NCI-H1436 (cell line): ENCODE measurements around the gene RAX.

Experiments
- DNase-seq: peaks from one replicate; lab custom pipeline; 2025; lab: John Stamatoyannopoulos, UW

RAX gene

GRCh38 chr18:59272891-59273758, at the start of gene RAX:
Gene RAX, minus strand, starts transcription at chr18:59273454. Its CDS starts 248 bp downstream, at chr18:59273206.
- no peak for DNase-seq

GRCh38 chr18:59318460-59319050, 45.3 kb upstream of the RAX start, which contains the start of gene CPLX4:
Gene CPLX4, minus strand, starts transcription at chr18:59318649. Its CDS starts 187 bp downstream, at chr18:59318462.
- DNase-seq: no peak

GRCh38 chr18:59311631-59312030, 38.4 kb upstream of the RAX start:
- no peak for DNase-seq

GRCh38 chr18:59308938-59309260, 35.6 kb upstream of the RAX start:
- no peak for DNase-seq

GRCh38 chr18:59308248-59308937, 35.1 kb upstream of the RAX start:
- peak; percentile 35 for DNase-seq

GRCh38 chr18:59306640-59307039, 33.4 kb upstream of the RAX start:
- no peak for DNase-seq

GRCh38 chr18:59305295-59305694, 32.0 kb upstream of the RAX start:
- DNase-seq: no peak

GRCh38 chr18:59303656-59304195, 30.5 kb upstream of the RAX start:
- DNase-seq: no peak

GRCh38 chr18:59303006-59303405, 29.8 kb upstream of the RAX start:
- no peak for DNase-seq

GRCh38 chr18:59301929-59302328, 28.7 kb upstream of the RAX start:
- DNase-seq: no peak

GRCh38 chr18:59300676-59301285, 27.5 kb upstream of the RAX start:
- DNase-seq: no peak

- no peak for DNase-seq
These were observed 25.6 kb upstream of the RAX start for GRCh38 chr18:59298871-59299270.

- DNase-seq: no peak
These were observed 20.1 kb upstream of the RAX start for GRCh38 chr18:59293317-59293716.

- no peak for DNase-seq
These were observed 13.1 kb upstream of the RAX start for GRCh38 chr18:59286341-59286740.

- DNase-seq: no peak
These were observed 9.1 kb upstream of the RAX start for GRCh38 chr18:59282341-59282740.

- no peak for DNase-seq
These were observed 6.5 kb upstream of the RAX start for GRCh38 chr18:59279722-59280121.

- no peak for DNase-seq
These were observed 5.9 kb upstream of the RAX start for GRCh38 chr18:59279193-59279592.

GRCh38 chr18:59278793-59279192, 5.5 kb upstream of the RAX start:
- DNase-seq: no peak

GRCh38 chr18:59276047-59276446, 2.8 kb upstream of the RAX start:
- DNase-seq: no peak

- DNase-seq: no peak
These were observed 2.2 kb upstream of the RAX start for GRCh38 chr18:59275406-59275949.

- DNase-seq: no peak
These were observed 1.3 kb upstream of the RAX start for GRCh38 chr18:59274533-59274928.
